Stimulated activated CD4-positive, alpha-beta T cell treated with anti-CD3 and anti-CD28 coated beads, Interleukin-15, amount 100 ng/mL, for 24 hours (primary cell): ENCODE data around the gene ZNF775.

Experiments used
- DNase-seq: peaks from one replicate; pipeline ENCODE4 v3.0.0-alpha.2; 2020

The ZNF775 gene

GRCh38 chr7:150415161-150416153 is 36.3 kb downstream of the ZNF775 start:
- DNase-seq: no peak

- DNase-seq: no peak
Observed at GRCh38 chr7:150417239-150417638, 38.1 kb downstream of the ZNF775 start.

- DNase-seq: no peak
Observed at GRCh38 chr7:150417863-150418262, 38.7 kb downstream of the ZNF775 start.

- no peak for DNase-seq
Observed at GRCh38 chr7:150420242-150420641, 41.1 kb downstream of the ZNF775 start.

- peak; percentile 90 for DNase-seq
Observed at GRCh38 chr7:150420987-150421674, 42.0 kb downstream of the ZNF775 start.

- DNase-seq: no peak
Observed at GRCh38 chr7:150421831-150422230, 42.7 kb downstream of the ZNF775 start.

- no peak for DNase-seq
Observed at GRCh38 chr7:150425670-150426069, 46.5 kb downstream of the ZNF775 start.

GRCh38 chr7:150428671-150429451 is 49.7 kb downstream of the ZNF775 start:
- DNase-seq: no peak

- no peak for DNase-seq
Observed at GRCh38 chr7:150429699-150430098, 50.6 kb downstream of the ZNF775 start.

- DNase-seq: no peak
Observed at GRCh38 chr7:150430465-150431085, 51.4 kb downstream of the ZNF775 start.

- no peak for DNase-seq
Observed at GRCh38 chr7:150431839-150432658, 52.9 kb downstream of the ZNF775 start.

- no peak for DNase-seq
Observed at GRCh38 chr7:150432915-150433892, 54.1 kb downstream of the ZNF775 start.

- DNase-seq: no peak
Observed at GRCh38 chr7:150434240-150434639, 55.1 kb downstream of the ZNF775 start.

GRCh38 chr7:150435047-150435389 is 55.9 kb downstream of the ZNF775 start:
- DNase-seq: no peak

- no peak for DNase-seq
Observed at GRCh38 chr7:150435390-150436073, 56.4 kb downstream of the ZNF775 start.

- DNase-seq: no peak
Observed at GRCh38 chr7:150439967-150440366, 60.8 kb downstream of the ZNF775 start.

GRCh38 chr7:150441524-150441923 is 62.4 kb downstream of the ZNF775 start:
- DNase-seq: no peak

- no peak for DNase-seq
Observed at GRCh38 chr7:150442811-150443210, 63.7 kb downstream of the ZNF775 start.

- no peak for DNase-seq
Observed at GRCh38 chr7:150443793-150444540, 64.8 kb downstream of the ZNF775 start.
